Upper lobe of left lung (tissue), 4 donors: ENCODE measurements around the gene EPHB1.

ENCODE experiments used
- CTCF ChIP-seq, 6 experiments: fragments of 450-650 bp in 4 of 6; fragments of 200-600 bp in 2 of 6; sonication (generic) in 2 of 6; IDR thresholded peaks; one replicate each; pipeline ENCODE4 v1.5.1; 2016 to 2019; ENCODE audit warnings: antibody characterized with exemption in 6 of 6
- EP300 ChIP-seq, 4 donors: sonication (generic); formaldehyde crosslinking; IDR thresholded peaks; one replicate each; pipeline ENCODE4 v1.5.1; 2017; ENCODE audit warnings: antibody characterized with exemption in 4 of 4, control low read depth in 2 of 4
- POLR2A ChIP-seq, 4 donors: fragments of 450-650 bp; IDR thresholded peaks; one replicate each; pipeline ENCODE4 v1.5.1; 2016 to 2017; ENCODE audit warnings: antibody characterized with exemption in 4 of 4, mild to moderate bottlenecking in 2 of 4
- POLR2AphosphoS5 ChIP-seq, 2 donors: sonication (generic); formaldehyde crosslinking; IDR thresholded peaks; one replicate each; pipeline ENCODE4 v1.5.1; 2017; ENCODE audit warnings: antibody characterized with exemption in 2 of 2

GRCh38 chr3:135175728-135176277 lies 380.7 kb downstream of the EPHB1 start:
- TF ChIP-seq CTCF (IDR thresholded peaks at IDR 0.05), result no peak
- TF ChIP-seq EP300 (IDR thresholded peaks at IDR 0.05), result no peak
- TF ChIP-seq POLR2A (IDR thresholded peaks at IDR 0.05), result no peak
- no peak for TF ChIP-seq POLR2AphosphoS5 (IDR thresholded peaks at IDR 0.05)
